Stimulated activated CD8-positive, alpha-beta memory T cell treated with anti-CD3 and anti-CD28 coated beads, Interleukin-7, amount 100 ng/mL, for 24 hours (primary cell): Measurements from ENCODE around the gene MSH5.
A peak's percentile ranks its signal among the peaks of the same experiment; 100 is the strongest.

Experiments
- DNase-seq: peaks from one replicate; pipeline ENCODE4 v3.0.0-alpha.2; 2020; ENCODE audit warnings: low read depth

MSH5 gene

GRCh38 chr6:31713465-31713864 lies 26.3 kb upstream of the MSH5 start:
- no peak for DNase-seq

GRCh38 chr6:31713991-31714684 lies 25.7 kb upstream of the MSH5 start:
- DNase-seq = no peak

- no peak for DNase-seq
Measured at GRCh38 chr6:31715022-31715958, 24.5 kb upstream of the MSH5 start, which contains the start of gene LY6G6D. TSS of gene LY6G6D (plus strand) at chr6:31715348. CDS start at chr6:31715356, 8 bp downstream.

DNA sequence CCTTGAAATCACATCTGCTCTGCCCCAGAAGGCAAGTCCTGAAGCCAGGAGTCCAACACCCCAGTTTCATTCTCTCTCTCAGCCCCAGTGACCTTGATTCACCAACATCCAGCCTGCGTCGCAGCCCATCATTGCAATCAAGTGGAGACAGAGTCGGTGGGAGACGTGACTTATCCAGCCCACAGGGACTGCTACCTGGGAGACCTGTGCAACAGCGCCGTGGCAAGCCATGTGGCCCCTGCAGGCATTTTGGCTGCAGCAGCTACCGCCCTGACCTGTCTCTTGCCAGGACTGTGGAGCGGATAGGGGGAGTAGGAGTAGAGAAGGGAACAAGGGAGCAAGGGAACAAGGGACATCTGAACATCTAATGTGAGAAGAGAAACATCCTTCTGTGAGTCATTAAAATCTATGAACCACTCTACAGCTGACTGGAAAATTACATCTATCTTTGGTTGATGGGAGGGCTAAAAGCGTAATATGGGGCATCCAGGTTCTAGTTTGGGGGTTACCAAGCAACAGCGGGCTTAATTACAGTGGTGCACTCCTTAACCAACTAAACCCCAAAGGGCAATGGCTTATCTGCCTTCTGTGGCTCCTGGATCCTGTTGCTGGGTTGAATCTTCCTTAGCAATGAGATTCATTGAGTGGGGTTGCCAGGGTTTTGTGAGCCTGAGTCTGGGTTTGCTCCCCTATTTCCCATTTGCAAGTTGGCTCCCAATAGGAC lies 22.1 kb upstream of the MSH5 start:
- no peak for DNase-seq

DNA sequence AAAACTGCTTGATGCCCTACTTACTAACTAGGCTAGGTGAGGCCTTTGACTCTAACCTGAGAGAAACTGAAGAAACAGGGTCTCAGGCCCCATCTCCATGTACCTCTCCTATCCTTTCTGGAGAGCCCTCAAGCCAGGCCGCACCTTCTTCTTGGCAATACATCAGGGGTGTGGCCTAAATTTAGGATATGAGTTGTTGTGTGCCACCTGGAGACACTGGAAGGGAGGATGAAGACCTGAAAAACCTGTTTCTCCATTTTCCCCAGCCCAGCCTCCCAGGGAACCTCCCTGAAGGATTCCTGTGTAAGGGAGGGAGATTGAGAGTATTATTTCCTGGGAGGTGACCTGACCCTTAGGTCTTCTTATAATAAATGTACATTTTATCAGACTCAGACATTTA lies 21.5 kb upstream of the MSH5 start:
- DNase-seq = no peak

DNA sequence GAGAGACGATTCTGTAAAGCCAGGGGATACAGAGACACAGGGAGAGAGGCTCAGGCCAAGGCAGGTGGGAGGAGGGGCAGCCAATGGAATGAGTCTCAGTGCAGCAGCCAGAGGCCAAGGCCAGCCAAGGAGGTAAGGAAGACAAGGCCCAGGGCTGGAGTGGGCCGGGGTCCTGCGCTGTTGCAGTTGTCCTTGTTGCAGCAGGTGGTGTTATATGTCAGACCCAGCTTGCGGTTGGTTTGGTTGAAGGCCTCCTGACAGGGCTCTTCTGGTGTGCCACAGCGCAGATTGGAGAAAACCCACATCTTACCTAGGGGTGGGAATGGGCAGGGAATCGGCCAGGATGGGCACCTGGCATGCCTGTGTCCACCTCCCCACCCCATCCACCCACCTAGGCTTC lies 20.8 kb upstream of the MSH5 start:
- DNase-seq = no peak

GRCh38 chr6:31720196-31720770 lies 19.5 kb upstream of the MSH5 start:
- no peak for DNase-seq

DNA sequence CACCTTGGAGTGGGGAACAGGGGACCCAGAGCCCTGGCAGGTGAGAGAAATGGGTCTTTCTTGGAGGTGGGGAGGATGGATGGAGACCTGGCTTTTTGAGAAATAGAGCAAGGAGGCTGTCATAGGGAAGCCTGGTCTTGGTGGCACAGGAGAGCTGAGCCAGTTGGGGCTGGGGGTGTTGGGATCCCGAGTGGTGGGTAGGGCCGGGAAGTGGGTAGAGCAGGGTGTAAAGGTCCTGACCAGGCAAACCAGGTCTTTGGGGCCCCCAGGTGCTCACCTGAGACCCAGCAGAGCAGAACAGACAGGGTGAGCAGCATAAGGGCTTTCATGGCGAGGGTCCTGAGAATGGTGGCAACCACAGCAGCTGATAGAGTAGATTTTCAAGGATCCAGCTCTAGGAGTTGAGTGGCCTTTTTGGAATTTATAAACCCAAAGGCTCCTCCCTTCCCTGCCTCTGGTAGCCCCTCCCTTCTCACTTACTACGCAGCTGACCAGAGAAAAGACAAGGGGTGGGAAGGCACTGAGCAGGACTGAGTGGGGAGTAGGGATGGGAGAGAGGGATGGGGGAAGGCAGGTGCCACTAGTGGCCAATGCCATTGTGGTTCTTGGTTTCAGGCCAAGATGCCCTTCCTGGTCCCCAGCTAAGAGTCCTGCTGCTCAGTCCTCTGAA lies 18.3 kb upstream of the MSH5 start, which contains the start of gene LY6G6C:
Gene LY6G6C, minus strand, starts transcription at position 396 of the 670 bp plus-strand sequence. Its CDS starts 67 bp downstream, at position 329.
- DNase-seq = no peak

DNA sequence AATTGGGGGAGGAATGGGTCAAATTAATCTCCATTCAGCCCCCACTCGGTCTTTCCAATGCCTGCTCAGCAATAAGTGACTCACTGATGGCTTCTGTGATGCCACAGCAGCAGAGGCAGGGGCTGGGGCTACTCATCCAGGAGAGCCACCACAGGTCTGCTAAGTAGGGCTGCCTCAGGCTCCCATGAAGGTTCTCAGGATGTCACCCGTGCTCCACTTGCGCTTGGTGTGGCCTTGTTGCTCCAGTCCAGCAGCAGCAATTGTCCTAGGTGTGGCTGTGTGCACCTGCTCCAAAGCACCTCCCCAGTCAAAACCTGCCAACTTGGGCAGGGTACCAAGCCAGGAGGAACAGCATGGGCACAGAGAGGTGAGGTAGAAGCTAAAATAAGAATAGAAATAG lies 17.6 kb upstream of the MSH5 start:
- DNase-seq = no peak

DNA sequence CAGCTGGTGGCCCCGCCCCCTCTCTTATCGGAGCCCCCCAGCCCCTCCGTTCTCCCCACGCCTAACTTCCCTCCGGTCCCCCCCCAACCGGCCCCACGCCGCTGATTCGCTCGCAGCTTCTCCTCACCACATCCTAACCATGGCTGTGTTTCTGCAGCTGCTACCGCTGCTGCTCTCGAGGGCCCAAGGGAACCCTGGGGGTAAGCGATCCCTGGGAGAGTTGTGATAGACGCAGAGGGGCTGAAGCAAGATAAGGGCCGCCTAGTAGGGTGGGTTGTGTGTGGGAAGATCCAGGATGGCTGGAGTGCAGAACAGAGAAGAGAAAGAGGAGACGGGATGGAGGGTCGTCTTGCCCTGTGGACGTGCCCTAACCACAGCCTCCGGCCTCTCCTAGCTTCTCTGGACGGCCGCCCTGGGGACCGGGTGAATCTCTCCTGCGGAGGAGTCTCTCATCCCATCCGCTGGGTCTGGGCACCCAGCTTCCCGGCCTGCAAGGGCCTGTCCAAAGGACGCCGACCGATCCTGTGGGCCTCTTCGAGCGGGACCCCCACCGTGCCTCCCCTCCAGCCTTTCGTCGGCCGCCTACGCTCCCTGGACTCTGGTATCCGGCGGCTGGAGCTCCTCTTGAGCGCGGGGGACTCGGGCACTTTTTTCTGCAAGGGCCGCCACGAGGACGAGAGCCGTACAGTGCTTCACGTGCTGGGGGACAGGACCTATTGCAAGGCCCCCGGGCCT lies 16.4 kb upstream of the MSH5 start, which contains the start of gene MPIG6B:
Gene MPIG6B, plus strand, starts transcription at position 129 of the 735 bp plus-strand sequence. Its CDS starts 11 bp downstream, at position 140.
- DNase-seq = no peak

DNA sequence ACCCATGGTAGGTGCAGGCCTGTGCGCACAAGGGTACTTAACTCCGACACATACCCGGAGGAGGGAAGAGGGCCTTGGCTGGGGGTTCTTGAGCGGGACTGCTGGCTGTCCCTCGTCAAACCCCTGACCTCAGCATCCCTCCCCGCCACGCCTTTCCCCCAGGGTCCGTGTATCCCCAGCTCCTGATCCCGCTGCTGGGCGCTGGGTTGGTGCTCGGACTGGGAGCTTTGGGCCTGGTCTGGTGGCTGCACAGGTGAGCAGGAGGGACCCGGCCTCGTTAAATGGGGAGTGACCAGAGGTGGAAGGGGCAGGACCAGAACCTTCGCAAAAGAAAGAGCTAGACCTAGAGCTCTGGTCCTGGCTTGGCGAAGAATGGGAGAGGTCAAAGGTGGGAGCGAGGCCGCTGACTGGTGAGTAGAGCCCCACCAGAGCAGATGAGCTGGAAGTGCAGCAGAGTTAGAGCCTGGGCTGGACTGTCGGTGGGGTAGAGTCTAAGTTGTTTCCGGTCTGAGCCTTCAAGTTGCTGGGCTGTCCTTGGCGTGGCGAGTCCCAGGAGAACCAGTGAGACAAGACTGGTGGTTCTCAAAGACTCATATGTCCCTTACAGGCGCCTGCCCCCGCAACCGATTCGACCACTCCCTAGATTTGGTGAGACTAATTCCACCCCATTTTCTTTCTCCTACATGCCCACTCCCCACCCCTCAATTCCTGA lies 15.7 kb upstream of the MSH5 start:
- no peak for DNase-seq

DNA sequence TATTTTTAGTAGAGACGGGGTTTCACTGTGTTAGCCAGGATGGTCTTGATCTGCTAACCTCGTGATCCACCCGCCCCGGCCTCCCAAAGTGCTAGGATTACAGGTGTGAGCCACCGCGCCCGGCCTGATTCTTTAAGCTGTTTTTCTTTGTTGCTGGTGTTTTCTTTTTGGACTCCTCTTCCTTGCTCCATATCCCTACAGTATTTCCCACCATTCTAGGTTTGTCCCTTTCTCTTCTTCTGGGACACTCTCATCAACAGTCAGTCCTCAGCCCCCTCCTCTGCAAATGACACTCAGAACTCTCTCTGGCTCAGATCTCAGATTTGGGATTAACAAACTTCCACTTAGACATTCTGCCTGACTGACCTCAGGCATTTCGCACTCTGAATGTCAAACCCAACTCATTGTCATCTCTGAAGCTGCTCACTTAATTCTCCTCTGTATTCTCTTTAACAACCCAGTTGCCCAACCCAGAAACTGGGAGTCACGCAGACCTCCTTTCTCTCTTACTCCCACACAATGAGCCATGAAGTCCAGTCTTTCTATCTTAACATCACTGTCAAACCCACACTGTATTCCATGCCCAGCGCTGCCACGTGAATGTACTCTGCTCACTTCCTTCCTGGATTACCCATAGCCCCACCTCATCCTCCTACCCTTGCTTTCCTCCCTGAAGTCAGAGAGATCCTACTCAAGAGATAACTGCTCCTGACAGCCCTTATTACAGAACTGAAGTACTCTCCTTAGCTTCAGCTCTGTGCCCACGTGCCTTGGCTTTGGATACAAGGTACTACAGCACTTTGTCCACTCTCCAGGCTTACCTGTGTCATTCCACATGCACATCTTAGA lies 14.1 kb upstream of the MSH5 start:
- DNase-seq = no peak

DNA sequence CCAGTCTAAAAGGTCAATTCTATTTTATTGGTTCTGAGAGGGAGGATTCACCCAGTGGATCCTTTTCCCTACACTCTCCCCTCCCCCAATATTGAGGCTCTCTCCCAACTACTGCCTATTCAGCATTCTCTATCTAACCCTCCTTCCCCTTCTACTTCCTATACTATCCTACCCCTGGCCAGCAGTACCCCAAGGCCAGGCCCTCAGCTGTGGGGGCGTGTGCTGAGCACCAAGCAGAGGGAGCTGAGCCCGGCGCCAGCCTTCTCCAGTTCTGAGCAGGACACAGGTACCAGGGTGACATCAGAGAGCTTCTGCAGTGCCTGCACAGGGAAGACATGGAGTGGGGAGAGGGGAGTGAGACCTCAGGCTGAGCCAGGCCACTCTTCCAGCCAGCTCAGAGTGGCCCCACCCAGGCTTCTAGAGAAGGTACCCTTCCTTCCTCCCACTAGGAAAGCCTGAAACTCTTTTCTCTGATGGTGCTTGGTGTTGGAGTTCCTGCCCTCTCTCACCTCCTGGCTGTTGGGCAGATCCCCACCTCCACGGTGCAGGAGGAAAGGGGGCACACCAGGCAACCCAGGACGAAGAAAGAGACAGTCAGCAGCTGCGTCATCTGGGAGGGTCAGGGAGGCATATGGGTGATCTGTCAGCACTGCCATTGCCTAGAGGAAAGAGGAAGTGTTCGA lies 12.6 kb upstream of the MSH5 start:
- DNase-seq = no peak

DNA sequence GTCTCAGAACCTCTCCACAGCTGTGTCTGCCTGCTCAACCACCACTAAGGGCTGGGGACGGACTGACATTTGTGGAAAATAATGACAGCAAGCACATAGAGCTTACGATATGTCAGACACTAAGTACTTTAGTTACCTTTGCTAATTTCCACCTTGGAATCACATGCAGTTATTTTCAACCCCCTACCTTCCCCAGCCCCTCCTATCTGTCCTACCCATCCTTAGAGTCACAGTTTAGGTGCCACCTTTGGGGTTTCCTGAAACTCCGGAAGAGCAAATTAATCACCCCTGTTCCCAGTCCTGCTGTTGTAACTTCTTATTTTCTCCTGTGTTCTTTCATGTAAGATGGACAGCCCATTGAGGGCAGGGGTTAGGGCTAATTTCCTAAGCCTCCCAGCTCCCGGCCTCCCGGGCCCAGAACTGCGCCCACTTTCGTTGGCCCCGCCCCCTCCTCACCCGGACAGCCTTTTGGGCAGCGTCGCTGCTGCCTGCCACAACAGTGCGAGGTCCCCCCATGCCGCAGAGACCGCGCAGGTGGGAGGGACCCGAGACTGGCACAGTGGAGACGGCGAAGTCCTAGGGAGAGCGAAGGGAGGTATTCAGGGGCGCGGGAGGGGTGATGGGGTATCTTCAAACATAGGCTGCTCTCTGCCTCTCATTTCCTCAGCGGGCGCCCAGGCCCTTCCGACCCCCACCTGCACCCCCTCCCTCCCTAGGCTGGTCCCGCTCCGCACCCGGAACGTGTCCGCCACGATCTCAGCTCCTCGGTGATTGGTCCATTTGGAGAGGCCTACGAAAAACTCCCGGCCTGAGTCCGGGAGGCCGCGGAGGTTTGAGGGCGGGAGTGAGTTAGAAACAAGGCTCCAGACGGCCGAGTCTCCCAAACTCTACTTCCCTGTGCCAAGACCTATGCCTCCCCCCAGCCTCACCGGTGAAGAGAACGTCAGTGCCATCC lies 11.8 kb upstream of the MSH5 start:
- no peak for DNase-seq

DNA sequence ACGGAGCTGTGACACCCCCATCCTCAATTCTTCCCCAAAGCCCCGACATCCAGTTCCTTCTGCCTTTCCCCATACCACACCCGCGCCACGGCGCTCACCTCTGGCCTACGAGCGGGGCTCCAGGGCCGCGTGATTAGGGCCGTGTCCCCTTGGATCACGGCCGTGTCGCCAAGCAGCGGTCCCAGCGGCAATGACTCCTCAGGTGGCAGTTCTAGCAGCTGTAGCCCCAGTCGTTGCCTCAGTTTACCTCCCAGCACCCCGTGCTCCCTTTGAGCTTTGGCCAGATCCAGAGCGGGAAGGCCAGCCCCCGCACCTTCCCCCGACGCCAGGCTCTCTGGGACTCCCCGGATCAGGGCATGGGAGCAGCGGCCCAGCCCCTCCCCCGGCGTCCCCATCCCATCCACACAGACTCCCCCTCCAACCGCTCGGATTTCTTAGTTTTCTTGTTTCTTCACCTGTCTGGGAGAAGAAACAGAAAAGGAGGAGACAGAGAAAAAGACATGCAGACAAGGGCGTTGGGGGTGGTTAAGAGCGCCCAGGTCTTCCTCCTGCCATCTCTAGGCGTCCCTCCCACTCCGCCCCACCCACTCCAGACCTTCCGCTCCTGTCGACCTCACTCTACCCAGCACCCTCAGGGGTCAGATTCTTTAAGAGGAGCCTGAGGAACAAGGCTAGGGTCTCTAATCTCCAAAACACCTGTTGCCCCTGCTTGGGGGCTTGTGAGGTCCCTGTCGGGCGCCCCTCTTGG lies 10.9 kb upstream of the MSH5 start, which contains the start of gene DDAH2:
Gene DDAH2, minus strand, starts transcription at position 533 of the 748 bp plus-strand sequence. Its CDS starts 138 bp downstream, at position 395.
- no peak for DNase-seq

DNA sequence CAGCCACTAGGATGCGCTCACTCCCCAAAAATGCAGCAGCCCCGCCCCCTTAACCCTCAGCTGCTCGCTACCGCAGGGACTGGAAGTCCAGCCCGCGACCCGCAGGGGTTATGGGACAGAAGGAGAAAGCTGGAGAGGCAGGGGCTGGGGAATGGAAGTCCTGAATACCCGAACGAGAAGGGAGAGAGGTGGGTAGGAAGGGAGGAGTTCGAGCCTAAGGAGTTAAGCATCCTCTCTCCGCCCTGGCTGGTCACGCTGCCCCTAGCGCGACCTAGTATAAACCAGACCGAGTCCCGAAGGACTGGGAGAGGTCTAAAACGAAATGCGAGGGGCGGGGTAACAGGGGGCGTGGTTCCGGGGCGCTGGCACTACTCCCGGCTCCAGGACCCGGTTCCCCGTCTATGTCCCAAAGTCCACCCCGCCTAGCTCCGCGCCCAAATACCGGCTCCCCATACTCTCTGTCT lies 10.3 kb upstream of the MSH5 start:
- DNase-seq = peak; percentile 61
